HG03039 (cell line): ENCODE results near the gene CAPZB.

Experiments used
- ATAC-seq: cut with Tn5 transposase; IDR thresholded peaks from one replicate; pipeline ENCODE4 v1.9.1; 2021; ENCODE audit warnings: mild to moderate bottlenecking, moderate library complexity; ENCODE audit not compliant: unreplicated experiment

The CAPZB gene

DNA sequence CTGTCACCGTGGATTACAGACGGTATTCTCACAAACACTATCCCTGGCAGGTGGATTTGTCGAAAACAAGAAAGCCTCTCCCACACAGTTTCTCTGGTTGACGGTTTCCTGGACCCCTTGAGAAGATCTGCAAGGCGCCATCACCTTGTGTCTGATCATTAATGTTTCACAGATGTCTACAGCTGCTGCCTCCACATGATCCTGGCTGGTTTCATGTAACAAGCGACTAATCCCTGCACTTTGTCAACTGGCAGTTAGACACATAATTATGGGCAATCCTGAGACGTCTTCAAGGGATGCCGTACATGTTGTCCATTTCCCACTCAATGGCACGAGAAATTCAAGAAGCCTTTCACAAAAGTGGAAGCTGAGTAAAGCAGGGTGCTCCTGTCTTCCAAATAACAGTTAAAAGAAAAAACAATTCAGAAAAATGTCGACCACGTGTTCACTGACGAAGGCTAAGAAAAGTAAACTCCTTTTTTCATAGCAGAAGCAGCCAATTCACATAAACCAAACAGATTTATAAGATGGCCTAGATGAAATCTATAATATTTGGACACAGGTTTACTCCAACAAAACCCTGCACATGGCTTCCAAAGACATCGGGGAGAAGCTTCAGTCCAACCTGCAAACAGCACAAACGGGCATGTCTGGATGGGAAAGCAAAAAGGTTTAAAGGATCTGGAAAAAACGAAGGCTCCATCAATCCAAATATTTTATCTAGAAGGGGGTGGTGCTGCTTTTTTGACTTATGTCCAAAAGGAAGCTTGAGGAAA, 52.2 kb downstream of the CAPZB start:
- no peak for ATAC-seq

DNA sequence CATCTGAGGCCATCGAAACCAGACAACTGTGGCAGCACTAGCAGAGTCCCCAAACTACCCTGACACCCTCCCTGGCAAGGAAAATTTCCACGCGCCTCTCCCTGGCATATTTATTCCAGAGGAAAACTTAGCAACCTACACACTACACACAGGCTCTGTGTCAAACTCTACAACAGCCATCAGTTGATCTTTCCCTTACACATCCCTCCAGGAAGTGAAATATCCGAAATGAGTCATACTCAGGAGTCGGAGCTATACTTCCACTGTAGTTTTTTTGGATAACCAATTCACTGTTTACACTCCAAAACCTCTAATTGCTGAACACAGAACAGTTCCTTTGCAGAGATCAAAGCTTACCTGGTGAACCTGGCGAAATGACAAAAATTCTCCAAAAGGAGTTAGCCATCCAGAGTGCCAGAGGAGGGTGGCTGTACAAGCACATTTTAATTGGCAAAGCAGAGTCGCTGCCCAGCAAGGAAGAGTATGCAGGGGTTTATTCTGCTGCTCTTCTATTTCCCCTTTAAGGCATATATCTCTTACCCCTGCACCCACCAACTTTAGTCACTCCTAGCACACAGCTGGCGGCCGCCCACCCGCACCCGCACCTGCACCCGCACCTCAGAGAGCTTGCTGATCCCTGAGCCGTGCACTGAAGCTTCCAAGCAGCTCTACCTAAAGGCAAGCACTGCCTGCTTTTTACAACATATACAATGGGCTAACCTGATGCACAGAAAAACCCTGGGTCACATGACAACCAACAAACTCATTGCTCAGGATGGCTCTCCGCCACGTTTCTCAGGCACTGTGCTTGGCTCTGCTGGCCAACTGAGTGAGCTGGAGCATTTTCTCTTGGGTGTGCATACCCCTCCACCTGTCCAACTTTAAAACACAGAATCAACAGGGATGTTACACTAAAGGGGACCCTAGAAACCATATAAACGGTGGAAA, 54.9 kb downstream of the CAPZB start:
- no peak for ATAC-seq

DNA sequence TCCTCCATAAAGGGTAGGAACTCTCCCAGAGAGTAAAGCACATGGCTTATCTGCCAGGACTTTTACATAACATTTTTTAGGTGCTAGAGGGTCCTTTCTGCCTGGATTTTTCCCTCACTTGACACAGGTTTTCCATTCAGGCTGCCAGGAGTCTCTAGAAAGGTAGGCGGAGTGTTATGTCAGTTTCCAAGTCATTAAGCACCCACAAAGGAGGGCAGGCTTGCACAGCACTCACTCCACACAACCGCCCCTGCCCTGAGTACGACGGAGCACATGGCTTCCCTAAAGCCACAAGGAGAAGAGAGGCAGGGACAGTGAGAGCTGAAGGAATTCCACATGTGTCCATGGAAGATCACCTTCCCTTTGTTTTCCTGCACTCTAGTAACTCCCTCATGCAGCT, 55.7 kb downstream of the CAPZB start:
- ATAC-seq = no peak

DNA sequence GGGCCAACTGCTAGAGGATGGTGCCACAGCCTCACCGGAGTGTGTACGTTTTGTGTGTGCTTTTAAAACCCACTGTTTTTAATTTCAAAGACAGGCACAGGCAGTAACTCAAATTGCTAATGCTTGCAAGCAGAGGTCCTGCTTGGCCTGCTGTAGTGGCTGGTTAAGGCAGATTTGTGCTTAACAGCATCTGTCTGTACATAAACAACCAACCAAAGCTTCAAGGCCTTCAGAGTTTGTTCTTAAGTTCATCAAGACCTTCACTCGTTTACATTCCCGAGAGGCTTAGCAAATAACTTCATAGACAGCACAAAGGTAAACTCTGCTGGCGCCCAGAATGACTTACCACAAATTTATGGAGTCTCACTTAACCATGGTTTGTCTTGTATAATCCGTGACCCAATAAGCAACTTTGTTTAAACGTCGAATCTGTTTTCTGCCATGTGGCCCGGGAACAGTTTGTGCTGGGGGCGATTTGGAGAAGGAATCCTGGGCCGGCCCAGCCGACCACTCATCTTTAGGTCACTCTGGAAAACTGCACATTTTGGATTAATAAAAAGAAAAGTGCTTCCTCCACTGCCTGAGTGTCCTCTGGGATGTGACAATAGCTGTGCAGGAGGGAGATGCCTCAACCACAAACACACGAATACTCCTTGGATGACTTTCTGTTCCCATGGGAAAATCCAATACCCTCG, 58.1 kb downstream of the CAPZB start:
- ATAC-seq = no peak

GRCh38 chr1:19426294-19427086, 58.8 kb downstream of the CAPZB start:
- ATAC-seq = no peak

GRCh38 chr1:19425646-19426239, 59.6 kb downstream of the CAPZB start:
- ATAC-seq = no peak

DNA sequence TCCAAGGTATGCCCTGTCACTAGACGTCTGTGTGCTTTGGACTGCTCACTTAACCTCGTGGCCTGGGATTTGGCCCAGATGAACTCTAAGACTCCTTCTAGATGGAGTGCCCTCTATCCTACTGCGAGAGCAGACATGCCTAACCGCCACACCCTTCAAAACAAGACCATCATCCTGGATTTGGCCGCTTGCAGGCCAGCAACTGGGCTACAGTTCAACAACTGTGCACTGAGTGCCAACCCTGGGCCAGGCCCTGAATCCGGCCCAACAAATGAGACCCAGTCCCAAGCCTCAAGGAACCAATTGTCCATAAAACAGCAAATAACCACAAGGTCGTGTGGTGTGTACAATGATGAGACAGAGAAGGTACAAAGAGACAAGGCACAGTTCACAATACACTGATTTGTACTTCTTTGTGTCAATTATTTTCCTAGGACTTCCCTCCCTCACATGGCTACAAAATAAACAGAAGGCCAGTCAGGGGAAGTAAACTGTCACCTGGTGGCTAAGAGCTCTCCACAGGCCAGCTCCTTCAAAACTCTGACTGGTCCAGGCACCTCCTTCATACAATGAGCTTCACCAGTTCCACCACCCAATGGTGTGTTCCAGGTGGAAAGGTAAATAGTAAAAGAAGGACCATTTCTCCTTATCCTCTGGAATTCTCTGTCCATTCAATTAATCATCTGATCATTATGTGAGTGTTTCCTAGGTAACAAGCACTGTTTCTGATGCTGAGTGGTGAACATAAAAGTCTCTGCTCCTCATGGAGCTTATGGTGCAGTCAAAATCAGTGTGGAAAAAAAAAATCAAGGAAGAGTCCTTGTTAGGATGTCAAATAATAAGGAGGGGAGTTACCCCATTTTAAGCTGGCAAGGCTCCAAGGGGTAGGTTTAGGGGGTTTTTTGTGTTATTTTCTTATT, 60.4 kb downstream of the CAPZB start:
- ATAC-seq = no peak

GRCh38 chr1:19423130-19423529, 62.2 kb downstream of the CAPZB start:
- no peak for ATAC-seq

DNA sequence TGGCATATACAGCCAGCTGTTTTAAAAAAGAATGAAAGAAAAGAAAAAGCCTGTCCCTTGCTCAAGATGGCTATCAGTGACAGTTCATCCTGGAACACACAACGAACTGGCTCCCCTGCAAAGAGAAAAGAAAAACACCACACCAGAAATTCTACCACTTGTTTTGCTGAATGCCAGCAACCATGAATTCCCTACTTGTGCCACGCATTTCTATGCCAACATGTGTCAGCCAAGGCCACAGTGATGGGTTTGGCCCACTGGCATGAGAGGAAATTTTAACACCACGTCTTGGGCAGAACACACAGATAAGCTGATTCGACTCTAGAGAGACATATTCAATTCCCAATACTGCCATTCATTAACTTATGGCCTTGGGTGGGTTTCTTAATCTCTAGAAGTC, 64.0 kb downstream of the CAPZB start:
- no peak for ATAC-seq

DNA sequence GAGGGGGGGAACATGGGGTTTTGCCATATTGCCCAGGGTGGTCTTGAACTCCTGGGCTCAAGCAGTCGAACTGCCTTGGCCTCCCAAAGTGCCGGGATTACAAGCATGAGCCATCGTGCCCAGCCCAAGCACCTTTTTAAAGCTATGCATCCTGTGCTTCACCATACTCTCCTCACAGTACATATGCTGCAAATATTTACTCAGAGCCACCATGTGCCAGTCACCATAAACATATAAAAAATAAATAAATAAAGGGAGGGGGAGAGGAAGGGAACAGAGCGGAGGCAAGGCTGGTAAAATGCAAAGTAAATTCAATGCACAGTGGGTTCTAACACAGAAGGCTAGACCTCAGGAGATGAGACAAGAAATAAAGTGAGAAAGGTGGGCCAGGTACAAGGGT, 64.7 kb downstream of the CAPZB start:
- ATAC-seq = no peak

DNA sequence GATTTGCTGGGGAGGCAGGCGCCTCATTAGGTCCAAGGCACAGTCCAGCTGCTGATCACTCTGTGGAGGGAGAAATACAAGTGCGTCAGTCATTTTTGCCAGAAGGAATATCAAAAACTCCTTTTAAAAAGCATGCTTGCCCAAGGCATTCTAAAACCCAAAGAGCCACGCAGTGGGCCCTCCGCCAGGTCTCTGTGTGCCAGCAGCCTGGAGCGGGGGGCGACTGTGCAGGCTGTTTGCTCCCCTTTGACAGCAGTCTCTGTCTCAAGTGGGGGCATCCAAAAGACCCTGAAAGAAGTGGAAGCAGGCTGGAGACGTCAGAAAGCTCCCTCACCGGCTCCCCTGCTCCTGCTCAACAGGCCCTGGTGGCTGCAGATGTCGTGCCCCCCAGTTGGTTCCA, 65.6 kb downstream of the CAPZB start:
- ATAC-seq = no peak

DNA sequence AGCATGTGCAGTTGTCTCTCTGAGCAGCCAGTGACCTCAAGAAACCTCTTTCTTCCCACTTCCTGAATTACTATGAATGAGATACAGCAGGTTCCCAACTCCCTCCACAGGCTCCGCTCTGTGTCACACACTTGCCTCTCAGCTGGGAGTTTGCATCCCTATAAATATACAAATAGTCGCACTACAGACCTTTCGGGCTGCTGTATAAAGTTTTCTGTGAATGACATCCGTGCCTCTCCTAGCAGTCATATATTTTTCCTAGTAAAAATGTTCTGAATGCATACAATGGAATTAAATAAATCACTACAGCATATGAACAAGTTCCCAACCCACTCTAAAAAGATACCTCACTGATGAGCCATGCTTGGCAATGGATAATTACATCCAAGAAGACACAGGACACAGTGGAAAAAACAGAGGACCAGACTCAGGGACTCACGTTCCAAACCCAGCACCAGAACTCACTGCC, 66.8 kb downstream of the CAPZB start:
- no peak for ATAC-seq

DNA sequence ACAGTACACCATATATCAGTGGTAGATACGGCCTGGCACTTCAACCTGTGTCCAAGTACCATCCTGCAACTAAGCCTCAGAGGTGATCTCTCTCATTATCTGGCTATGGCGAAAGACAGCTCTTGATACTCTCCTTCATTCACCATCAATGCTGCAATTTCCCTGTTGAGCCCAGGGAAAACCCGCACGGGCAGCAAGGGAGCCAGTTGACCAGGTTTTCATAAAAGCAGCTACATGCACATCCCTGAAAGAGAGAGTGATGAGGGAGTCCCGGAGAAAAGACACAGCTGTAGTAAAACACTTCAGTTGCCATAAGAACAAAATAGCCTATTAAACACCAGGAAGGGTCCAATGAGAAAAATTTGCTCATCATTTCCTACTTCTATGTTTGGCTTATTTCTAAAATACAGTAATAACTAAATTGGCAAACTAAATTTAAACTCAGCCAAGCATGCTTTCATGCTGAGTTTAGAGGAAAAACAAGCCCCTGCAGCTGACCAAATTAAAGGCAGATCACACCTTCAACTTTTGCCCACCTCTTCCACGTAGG, 68.3 kb downstream of the CAPZB start:
- no peak for ATAC-seq

- ATAC-seq = no peak
Observed at GRCh38 chr1:19416145-19416544, 69.2 kb downstream of the CAPZB start.

GRCh38 chr1:19414515-19415121, 70.7 kb downstream of the CAPZB start:
- no peak for ATAC-seq

GRCh38 chr1:19413999-19414398, 71.3 kb downstream of the CAPZB start:
- no peak for ATAC-seq

GRCh38 chr1:19412654-19413053, 72.7 kb downstream of the CAPZB start:
- ATAC-seq = no peak

- ATAC-seq = no peak
Observed at GRCh38 chr1:19411612-19412011, 73.7 kb downstream of the CAPZB start.
